Mesothelial cell of epicardium (in vitro differentiated cells): ENCODE measurements around the gene ANO10. TPM values are rescaled to one million over a fixed set of nuclear protein-coding genes. Genes with fewer than 3 reads are reported as not detected.

Experiments
- DNase-seq, 2 experiments: peaks; one replicate each; pipeline ENCODE4 v3.0.0; 2021; ENCODE audit warnings: low spot score in 2 of 2; ENCODE audit not compliant: unreplicated experiment in 2 of 2
- H3K27ac Mint-ChIP-seq: 2 replicates; pipeline ENCODE4 v1.8.0; 2021; ENCODE audit warnings: mixed read lengths
- H3K27me3 Mint-ChIP-seq: 2 replicates; pipeline ENCODE4 v1.8.0; 2021; ENCODE audit warnings: low read depth, mixed read lengths
- H3K36me3 Mint-ChIP-seq: 2 replicates; pipeline ENCODE4 v1.8.0; 2021; ENCODE audit warnings: mixed read lengths
- H3K4me1 Mint-ChIP-seq: 2 replicates; pipeline ENCODE4 v1.8.0; 2021; ENCODE audit warnings: mixed read lengths
- H3K4me3 Mint-ChIP-seq: 2 replicates; pipeline ENCODE4 v1.8.0; 2021; ENCODE audit warnings: mild to moderate bottlenecking, moderate library complexity, mixed read lengths
- H3K9me3 Mint-ChIP-seq: 2 replicates; pipeline ENCODE4 v1.8.0; 2021; ENCODE audit warnings: mixed read lengths
- total RNA-seq: library from RNA; stranded (reverse); gene quantifications from 3 replicates; pipeline ENCODE4 v1.2.1, GENCODE V29; 2021
- TF ChIP-seq, protein P1 (sequence below): fragments of 200-600 bp; sonication (generic); IDR thresholded peaks from one replicate; pipeline ENCODE4 v1.5.0; 2021; ENCODE audit warnings: antibody characterized with exemption; ENCODE audit not compliant: unreplicated experiment

ANO10 gene
- total RNA-seq, 1 donor from 2014 or later, result 29.8 TPM

DNA sequence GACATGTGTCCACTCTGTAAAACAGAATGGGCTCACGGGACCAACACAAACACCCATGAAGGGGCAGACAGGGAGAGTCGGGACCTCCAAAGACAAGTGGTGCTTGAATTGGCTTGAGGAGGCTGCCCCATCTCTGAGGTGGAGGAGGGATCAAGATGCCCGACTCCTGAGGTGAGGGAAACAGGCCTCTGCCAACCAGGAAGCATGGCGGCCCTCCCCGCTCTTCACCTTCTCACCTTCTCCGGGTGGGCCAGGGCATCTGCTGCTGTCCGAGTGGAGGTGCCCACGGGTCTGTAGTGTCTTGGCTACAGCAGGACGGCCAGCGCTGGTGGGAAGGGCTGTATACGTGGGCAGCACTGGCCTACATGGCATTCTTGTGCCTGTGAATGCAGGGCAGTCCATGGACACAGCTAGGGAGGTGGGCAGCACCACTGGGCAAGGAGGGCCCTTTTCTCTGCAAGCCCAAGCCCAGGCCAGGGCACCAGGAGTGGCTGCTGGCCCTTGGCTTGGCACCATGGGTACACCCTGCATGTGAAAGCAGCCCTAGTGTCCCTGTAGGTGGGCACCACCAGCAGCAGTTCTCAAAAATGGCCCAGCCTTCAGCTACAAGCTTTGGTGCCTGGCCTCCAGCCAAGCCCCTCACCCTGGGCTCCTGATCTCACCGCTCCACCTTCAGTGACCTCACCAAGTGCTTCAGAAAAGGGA lies 256.1 kb downstream of the ANO10 start:
- TF ChIP-seq, protein P1, sequence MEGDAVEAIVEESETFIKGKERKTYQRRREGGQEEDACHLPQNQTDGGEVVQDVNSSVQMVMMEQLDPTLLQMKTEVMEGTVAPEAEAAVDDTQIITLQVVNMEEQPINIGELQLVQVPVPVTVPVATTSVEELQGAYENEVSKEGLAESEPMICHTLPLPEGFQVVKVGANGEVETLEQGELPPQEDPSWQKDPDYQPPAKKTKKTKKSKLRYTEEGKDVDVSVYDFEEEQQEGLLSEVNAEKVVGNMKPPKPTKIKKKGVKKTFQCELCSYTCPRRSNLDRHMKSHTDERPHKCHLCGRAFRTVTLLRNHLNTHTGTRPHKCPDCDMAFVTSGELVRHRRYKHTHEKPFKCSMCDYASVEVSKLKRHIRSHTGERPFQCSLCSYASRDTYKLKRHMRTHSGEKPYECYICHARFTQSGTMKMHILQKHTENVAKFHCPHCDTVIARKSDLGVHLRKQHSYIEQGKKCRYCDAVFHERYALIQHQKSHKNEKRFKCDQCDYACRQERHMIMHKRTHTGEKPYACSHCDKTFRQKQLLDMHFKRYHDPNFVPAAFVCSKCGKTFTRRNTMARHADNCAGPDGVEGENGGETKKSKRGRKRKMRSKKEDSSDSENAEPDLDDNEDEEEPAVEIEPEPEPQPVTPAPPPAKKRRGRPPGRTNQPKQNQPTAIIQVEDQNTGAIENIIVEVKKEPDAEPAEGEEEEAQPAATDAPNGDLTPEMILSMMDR, result no peak
- H3K9me3 Mint-ChIP-seq, result no peaks in the 10 kb centered on the region
- H3K27me3 Mint-ChIP-seq, result no peaks in the 10 kb centered on the region
- no peak overlapping the region for H3K4me3 Mint-ChIP-seq
- no peak for DNase-seq
- no peak overlapping the region for H3K27ac Mint-ChIP-seq
- H3K36me3 Mint-ChIP-seq, result peaks cover 9% of the 10 kb centered on the region
- H3K4me1 Mint-ChIP-seq, result no peaks in the 10 kb centered on the region

DNA sequence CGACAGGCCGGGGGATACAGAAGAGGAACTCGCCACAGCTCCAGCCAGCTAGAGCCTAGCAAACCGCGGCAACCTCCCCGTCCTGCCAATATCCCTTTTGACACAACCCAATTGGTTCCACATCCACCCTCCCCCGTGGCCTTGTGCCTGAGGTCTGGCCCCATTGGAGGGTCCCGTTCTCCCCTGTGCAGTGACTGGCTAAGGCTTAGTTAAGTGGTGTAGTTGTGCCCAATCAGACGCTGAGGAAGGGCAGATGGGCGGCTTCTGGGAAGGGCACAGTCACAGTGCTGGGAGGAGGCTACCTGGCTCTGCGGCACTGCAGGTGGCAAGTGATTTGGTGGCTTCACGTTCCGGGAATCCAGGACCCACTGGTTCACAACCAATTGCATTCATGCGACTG lies 256.9 kb downstream of the ANO10 start:
- no peaks in the 10 kb centered on the region for H3K9me3 Mint-ChIP-seq
- H3K36me3 Mint-ChIP-seq, result peaks cover 9% of the 10 kb centered on the region
- H3K4me1 Mint-ChIP-seq, result no peaks in the 10 kb centered on the region
- no peak overlapping the region for H3K27ac Mint-ChIP-seq
- H3K27me3 Mint-ChIP-seq, result no peaks in the 10 kb centered on the region
- no peak overlapping the region for H3K4me3 Mint-ChIP-seq
- no peak for DNase-seq
- TF ChIP-seq, protein P1, result no peak

DNA sequence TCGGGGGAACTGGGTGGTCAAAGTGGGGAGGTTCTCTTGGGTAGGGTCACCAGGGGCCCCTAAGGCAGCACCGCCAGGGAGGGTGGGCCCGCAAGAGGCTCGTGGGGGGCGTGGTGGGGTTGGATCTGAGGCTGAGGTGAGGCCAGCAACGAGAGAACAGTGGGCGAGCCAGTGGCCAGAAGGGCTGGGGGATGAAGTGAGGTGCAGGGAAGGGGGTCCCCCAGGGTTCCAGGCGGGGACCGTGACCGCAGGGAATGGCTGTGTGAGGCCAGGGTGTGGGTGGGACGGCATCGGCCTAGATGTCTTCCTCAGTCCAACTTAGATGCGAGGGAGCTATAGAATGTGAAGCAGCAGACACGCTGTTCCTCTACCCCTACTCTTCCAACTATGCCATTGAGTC lies 257.3 kb downstream of the ANO10 start:
- Mint-ChIP-seq H3K27me3 (no peaks in the 10 kb centered on the region), H3K9me3 (no peaks in the 10 kb centered on the region), H3K36me3 (peaks cover 9% of the 10 kb centered on the region), H3K4me3 (no peak overlapping the region), H3K4me1 (no peaks in the 10 kb centered on the region), H3K27ac (no peak overlapping the region)
- no peak for DNase-seq
- TF ChIP-seq, protein P1, result no peak

DNA sequence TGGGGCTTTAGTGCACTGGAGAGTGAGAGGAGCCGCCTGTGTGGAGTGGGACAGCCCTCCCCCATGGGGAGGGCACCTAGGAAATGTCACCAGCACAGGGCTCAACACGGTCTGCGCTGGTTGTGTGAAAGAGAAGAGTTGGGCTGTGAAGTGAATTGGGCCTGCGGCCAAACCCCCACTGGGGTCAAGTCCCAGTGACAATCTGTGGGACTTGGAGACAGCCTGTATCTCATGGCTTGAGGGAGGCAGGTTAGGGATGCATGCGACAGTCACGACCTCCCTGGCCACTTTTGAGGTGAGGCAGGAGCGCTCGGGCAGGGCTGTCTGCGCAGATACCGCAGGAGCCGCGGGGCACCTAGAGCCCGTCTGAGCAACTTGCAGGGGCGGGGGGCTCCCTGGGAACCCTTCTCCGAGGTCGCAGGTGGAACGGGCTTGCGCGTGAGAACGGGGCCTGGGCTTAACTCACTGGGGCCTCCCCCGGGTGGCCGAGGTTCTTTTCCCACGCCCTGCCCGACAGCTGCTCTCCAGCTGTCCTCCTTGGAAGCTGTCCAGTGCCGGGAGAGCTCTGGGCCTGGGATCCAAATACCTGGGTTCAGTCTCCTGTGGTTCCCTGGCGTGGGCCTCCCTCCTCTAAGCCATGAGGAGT lies 258.1 kb downstream of the ANO10 start:
- Mint-ChIP-seq H3K9me3 (no peaks in the 10 kb centered on the region), H3K27me3 (no peaks in the 10 kb centered on the region), H3K36me3 (peaks cover 9% of the 10 kb centered on the region), H3K4me3 (no peak overlapping the region), H3K4me1 (no peaks in the 10 kb centered on the region), H3K27ac (no peak overlapping the region)
- no peak for DNase-seq
- TF ChIP-seq, protein P1, result no peak

DNA sequence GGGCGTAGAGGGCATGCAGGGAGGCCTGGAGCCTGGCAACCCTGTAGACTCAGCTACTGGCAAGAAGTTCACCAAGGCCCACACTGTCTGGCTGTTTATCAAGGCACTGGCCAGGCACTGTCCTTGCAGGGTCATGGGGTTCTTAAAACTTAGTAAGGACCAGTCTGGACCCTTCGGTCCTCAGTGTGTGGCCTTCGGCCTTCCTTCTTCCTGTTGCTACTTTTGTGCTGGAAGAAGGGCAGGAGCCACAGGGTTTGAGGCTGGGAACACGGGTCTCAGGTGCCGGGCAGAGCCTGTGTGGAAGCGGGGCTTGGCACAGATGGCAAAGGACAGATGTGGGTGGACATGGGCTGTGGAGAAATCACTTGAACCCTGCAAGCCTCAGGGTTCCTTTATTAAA lies 258.9 kb downstream of the ANO10 start:
- DNase-seq, result no peak
- Mint-ChIP-seq H3K36me3 (peaks cover 9% of the 10 kb centered on the region), H3K4me1 (no peaks in the 10 kb centered on the region), H3K27me3 (no peaks in the 10 kb centered on the region), H3K9me3 (peaks cover 6% of the 10 kb centered on the region), H3K27ac (no peak overlapping the region), H3K4me3 (no peak overlapping the region)
- TF ChIP-seq, protein P1, result no peak
